Measurements from ENCODE around the gene SOX13. TPM values are rescaled to one million over a fixed set of nuclear protein-coding genes. Genes with fewer than 3 reads are reported as not detected.

Gene SOX13
- total and polyA plus RNA-seq, 2 of the 4 experiments (the other 2 are of a cell fraction) = 0.54 to 3.5 TPM

GRCh38 chr1:204069887-204070286 lies 3.0 kb upstream of the SOX13 start:
- H3K4me3 ChIP-seq (ENCODE audit: insufficient read depth, low read depth, low read length) = no peak overlapping the region
- no TSS peak for BruUV-seq (replicated peaks)
- H2BK15ac ChIP-seq (ENCODE audit: low read depth, low read length) = no peak overlapping the region
- H2AFZ ChIP-seq (replicated peaks; ENCODE audit: low read length, poor library complexity) = no peak overlapping the region
- ChIA-PET CTCF (interaction anchor here (1.1 kb wide), 1 partner anchor 11 kb away, joined by 3 read pairs; no protein-coding TSS in a partner anchor), POLR2A (ENCODE audit: unreplicated experiment) (no interaction called here)
- DNase-seq (no peak), ATAC-seq (ENCODE audit: low read depth) (no peak)
- 100% methylated on average over 1 of the region's 1 CpG; no CpG with 5 or more reads in 1 of the 2 experiments for WGBS, 2 experiments (ENCODE audit: extremely low coverage in 2 of 2, insufficient read length in 1 of 2)
- in situ Hi-C loops (cut with MboI; ENCODE audit: low sequenced_read_pairs) = no loop called here
- no peak overlapping the region for H2AK5ac ChIP-seq (ENCODE audit: low read depth, low read length)
- no peak for TF ChIP-seq MAZ (IDR thresholded peaks at IDR 0.05; ENCODE audit: borderline replicate concordance, low read depth, low read length)
- TF ChIP-seq CHD1 (IDR thresholded peaks at IDR 0.05; ENCODE audit: low read depth, low read length) = no peak
- TF ChIP-seq BHLHE40 (IDR thresholded peaks at IDR 0.05; ENCODE audit: low read depth, low read length) = no peak
- no peak for TF ChIP-seq MXI1 (IDR thresholded peaks at IDR 0.05; ENCODE audit: borderline replicate concordance, low read depth, low read length)
- no peak for TF ChIP-seq NFE2L2 (IDR thresholded peaks at IDR 0.05; ENCODE audit: low read depth, low read length)
- TF ChIP-seq FOS (IDR thresholded peaks at IDR 0.05; ENCODE audit: low read depth, low read length) = no peak
- no peak for TF ChIP-seq MAFK (IDR thresholded peaks at IDR 0.05; ENCODE audit: low read depth, low read length)
- no peak for TF ChIP-seq RFX5 (IDR thresholded peaks at IDR 0.05; ENCODE audit: low read depth, low read length)
- TF ChIP-seq POLR2A (IDR thresholded peaks at IDR 0.05; ENCODE audit: low read depth, low read length) = no peak
- TF ChIP-seq, protein P1, sequence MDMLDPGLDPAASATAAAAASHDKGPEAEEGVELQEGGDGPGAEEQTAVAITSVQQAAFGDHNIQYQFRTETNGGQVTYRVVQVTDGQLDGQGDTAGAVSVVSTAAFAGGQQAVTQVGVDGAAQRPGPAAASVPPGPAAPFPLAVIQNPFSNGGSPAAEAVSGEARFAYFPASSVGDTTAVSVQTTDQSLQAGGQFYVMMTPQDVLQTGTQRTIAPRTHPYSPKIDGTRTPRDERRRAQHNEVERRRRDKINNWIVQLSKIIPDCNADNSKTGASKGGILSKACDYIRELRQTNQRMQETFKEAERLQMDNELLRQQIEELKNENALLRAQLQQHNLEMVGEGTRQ (IDR thresholded peaks at IDR 0.05; ENCODE audit: low read depth, low read length) = no peak
- TF ChIP-seq SMC3 (IDR thresholded peaks at IDR 0.05; ENCODE audit: low read depth, low read length) = no peak
- TF ChIP-seq, protein P2, sequence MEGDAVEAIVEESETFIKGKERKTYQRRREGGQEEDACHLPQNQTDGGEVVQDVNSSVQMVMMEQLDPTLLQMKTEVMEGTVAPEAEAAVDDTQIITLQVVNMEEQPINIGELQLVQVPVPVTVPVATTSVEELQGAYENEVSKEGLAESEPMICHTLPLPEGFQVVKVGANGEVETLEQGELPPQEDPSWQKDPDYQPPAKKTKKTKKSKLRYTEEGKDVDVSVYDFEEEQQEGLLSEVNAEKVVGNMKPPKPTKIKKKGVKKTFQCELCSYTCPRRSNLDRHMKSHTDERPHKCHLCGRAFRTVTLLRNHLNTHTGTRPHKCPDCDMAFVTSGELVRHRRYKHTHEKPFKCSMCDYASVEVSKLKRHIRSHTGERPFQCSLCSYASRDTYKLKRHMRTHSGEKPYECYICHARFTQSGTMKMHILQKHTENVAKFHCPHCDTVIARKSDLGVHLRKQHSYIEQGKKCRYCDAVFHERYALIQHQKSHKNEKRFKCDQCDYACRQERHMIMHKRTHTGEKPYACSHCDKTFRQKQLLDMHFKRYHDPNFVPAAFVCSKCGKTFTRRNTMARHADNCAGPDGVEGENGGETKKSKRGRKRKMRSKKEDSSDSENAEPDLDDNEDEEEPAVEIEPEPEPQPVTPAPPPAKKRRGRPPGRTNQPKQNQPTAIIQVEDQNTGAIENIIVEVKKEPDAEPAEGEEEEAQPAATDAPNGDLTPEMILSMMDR (conservative IDR thresholded peaks at IDR 0.05; ENCODE audit: low read depth, low read length) = no peak
- H3K79me1 ChIP-seq (ENCODE audit: low read depth in 1 of 2, low read length in 2 of 2) = peaks cover 0 to 7% of the 10 kb centered on the region in 2 experiments; a peak in 2 of 4 replicates
- H2BK5ac ChIP-seq (ENCODE audit: low read depth, low read length, poor library complexity, severe bottlenecking) = no peak overlapping the region
- no peak overlapping the region for H2AK9ac ChIP-seq (replicated peaks; ENCODE audit: low read depth, low read length, poor library complexity)
- dilution Hi-C loops (cut with HindIII; ENCODE audit: low sequenced_read_pairs, unreplicated experiment) = no loop called here
- no peaks in the 10 kb centered on the region for H3K9me1 ChIP-seq (ENCODE audit: insufficient read depth, low read length)
- H4K20me1 ChIP-seq (ENCODE audit: insufficient read depth, low read length) = no peaks in the 10 kb centered on the region
- H3K27me3 ChIP-seq (ENCODE audit: control insufficient read depth, insufficient read depth, low read length) = peaks cover 5% of the 10 kb centered on the region
- H3K18ac ChIP-seq (ENCODE audit: low read depth, low read length) = no peak overlapping the region
- intact Hi-C loops (cut with micrococcal nuclease) = no loop called here
- H3K36me3 ChIP-seq (ENCODE audit: control insufficient read depth, insufficient read depth, low read length) = no peaks in the 10 kb centered on the region
- no peak overlapping the region for H3K27ac ChIP-seq (ENCODE audit: insufficient read depth, low read length)
- no peak overlapping the region for H4K8ac ChIP-seq (ENCODE audit: low read depth in 2 of 2, low read length in 2 of 2)
- no peak overlapping the region for H3K4ac ChIP-seq (ENCODE audit: low read depth, low read length)
- no peak overlapping the region for H4K91ac ChIP-seq (ENCODE audit: insufficient read depth, low read depth, low read length)
- no peak overlapping the region for H3K4me2 ChIP-seq (ENCODE audit: low read depth, low read length)
- H2BK120ac ChIP-seq (ENCODE audit: low read depth, low read length) = no peak overlapping the region
- H3K4me1 ChIP-seq (ENCODE audit: control insufficient read depth, insufficient read depth, low read length) = no peaks in the 10 kb centered on the region
- H3K14ac ChIP-seq (replicated peaks; ENCODE audit: low read depth, low read length) = no peak overlapping the region
- H2BK20ac ChIP-seq (ENCODE audit: low read depth, low read length) = no peak overlapping the region
- H3K56ac ChIP-seq (ENCODE audit: extremely low read depth, insufficient read depth, low read length) = no peak overlapping the region
- no peak overlapping the region for H3K9ac ChIP-seq (ENCODE audit: low read depth, low read length)
- no peak overlapping the region for H4K5ac ChIP-seq (ENCODE audit: low read depth, low read length)
- H3K23ac ChIP-seq (ENCODE audit: low read depth, low read length) = no peak overlapping the region
- no peaks in the 10 kb centered on the region for H3K9me3 ChIP-seq (ENCODE audit: control insufficient read depth, insufficient read depth, low read length)
